NOMO-1 (cell line): Measurements from ENCODE around the gene RSPO4.

Experiments
- DNase-seq, 2 experiments: peaks; one replicate each; lab custom pipeline; 2025; ENCODE audit not compliant: unreplicated experiment in 2 of 2; lab: John Stamatoyannopoulos, UW

Gene RSPO4

DNA sequence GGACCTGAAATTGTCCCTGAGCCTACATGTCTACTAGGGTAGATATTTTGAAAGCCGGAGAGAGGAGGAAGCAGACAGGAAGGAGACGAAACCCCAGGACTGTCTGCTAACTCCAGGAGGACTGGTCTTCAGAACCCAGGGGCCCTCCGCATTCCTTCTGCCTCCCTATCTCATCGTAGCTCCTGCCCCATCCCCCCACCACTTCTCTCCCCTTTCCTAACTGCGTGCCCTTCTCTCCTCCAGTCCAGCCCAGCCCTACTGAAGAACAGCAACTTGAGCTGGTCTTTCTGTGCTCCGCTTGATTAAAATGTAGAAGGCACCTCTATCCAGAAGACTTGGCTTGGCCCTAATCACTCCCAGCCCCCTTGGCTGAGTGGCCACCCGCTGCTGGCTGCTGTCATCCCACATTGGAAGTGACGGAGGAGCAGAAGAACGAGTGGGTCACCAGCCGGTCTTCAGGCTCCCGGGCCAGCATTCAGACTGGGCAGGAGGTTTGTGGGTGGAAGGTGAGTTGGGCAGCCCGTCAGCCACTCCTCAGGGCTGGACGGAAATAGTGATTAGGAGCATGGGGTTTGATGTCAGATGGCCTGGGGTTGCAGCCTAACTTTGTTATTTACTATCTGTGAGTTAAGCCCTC lies 57.2 kb downstream of the RSPO4 start:
- no peak for DNase-seq

DNA sequence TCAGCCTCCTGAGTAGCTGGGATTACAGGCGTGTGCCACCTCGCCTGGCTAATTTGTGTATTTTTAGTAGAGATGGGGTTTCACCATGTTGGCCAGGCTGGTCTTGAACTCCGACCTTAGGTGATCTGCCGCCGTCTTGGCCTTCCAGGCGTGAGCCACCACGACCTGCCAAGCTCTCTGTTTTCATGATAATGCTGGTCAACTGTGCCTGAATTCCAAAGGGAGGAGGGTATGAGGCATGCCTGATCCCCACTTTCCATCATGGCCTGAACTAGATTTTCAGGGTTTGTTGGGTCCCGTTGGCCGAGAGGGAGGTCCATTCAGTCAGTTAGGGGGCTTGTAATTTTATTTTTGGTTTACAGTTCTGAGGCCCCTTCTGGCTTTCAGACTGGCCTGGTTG lies 58.0 kb downstream of the RSPO4 start:
- no peak for DNase-seq

DNA sequence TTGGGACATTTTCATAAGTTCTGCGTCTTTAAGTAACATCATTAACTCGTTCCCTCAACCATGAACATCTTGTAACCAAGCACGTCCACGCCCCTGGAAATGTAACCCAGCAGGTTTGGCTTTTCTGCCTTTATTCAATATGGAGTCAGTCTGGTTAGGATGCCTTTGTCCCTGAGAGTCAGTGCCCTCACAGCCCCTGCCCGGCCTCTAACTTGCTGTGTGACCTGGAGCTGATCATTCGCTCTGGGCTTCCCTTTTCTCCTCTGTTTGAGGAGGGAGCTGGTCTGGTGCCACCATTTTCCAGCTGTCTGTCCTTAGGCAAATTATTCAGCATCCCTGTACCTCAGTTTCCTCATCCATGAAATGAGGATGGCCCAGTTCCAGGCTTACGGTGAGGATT lies 59.5 kb downstream of the RSPO4 start:
- no peak for DNase-seq

DNA sequence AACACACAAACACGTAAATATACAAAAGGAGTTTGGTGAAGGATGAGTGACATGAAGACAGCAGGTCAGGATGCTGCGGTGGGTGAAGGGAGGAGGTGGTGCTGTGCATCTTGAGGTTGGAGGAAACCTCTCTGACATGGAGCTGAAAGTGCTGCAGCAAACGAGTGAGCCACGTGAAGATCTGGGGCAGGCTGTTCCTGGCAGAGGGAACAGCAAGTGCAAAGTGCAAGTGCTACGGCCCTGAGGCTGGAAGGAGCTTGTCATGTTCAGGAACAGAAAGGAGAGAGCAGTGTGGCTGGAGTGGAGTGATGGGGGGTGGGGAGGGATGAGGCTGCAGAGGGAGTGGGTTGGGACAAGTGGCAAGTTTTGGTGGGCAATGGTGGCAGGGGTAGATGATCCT lies 61.2 kb downstream of the RSPO4 start:
- no peak for DNase-seq

DNA sequence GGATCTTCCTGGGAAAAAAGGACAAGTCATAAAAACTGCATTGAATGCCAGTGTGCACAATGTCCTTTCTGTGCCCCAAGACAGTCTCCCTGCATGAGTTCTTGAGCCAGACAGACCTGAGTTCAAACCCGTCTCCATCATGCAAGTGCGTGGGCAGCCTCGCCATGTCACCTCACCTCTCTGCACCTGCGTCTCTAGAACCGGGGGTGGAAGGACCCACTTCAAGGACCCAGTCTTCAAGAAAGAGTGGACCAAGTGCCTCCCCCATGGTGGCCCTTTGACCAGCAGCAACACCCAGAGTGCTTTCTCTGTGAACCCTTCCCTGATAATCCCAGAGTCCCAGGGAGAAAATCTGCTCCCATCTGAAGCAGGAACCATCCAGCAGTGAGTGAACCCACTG lies 62.5 kb downstream of the RSPO4 start:
- DNase-seq: no peak

DNA sequence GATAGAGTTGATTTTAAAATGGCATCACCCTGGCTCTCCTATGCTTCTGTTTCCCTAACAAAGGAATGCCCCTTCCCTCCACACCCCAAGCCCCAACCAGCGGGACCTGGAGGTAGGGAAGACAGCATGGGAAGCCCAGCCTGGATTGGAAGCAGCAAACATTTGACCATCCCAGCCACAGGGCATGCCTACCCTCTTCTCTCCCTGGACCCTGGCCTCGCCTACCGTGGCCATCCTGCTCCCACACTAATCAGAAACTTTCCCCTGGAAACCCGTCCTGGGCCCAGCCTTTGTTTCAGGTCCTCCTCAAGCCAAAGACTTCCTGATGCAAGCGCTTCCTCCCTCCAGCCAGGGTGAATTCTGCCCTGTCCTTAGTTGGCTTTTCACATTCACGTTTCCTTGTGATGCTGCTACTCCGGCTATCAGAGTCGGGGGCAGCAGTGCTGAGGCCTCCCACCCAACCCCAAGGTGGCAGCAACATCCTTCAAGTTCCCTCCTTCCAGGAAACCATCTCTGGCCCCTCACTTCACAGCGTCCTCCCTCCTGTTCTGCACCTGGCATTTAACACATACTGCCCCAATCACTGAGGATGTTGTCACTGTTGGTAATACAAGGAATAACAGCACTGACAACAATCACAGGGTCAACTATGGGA lies 67.8 kb downstream of the RSPO4 start:
- DNase-seq: no peak

DNA sequence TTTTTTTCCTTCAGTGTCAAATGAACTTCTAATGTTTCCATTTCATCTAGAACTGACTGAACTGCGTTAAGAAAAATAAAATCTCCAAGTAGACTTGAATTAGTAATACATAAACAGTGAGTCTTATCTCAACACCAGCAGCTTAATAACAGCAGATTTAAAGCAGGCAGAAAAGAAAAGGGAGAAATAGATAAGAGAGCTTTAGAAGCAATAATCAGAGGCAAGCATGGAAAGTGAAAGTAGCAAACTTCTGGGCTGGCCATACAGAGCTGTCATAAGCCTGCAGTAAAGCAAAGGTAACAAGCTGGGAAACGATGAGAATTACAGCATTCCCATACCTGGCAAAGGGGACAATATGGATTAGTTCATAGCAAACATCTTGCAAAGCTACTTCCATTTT lies 69.1 kb downstream of the RSPO4 start:
- DNase-seq: no peak

DNA sequence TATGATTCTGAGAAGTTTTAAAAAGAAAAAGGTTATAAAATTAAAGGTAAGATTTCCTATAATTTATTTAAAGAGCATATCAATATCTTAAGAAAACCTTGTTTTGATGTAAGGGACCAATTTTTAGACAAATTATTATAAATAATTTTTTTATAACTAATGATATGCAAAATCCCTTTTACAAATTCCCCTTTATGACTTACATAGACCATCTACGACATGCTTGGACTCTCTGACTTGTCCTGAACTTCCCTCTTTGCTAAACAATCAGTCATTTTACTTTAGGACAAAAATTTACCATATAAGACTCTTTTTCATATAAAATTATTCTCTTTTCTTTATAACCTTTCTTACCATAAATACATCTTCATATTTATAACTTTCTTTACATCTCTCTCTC lies 70.7 kb downstream of the RSPO4 start:
- no peak for DNase-seq

DNA sequence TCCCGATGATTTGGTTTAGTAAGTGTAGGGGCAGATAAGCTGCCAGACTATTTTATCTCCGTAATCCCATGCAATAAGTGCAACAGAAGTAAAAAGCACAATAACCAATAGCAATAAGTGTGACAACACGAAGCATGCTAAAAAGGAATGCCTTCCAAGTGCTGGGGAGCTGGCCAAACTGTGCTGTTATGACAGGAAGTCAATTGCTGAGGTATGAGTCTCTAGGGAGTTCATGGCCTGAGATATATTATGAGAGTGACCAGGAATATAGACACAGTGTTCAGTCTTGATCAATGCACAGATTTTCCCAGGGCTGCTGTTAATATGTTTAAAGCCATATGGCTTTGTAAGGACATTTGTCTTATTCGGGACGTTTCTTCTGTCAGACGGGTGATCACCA lies 75.4 kb downstream of the RSPO4 start:
- DNase-seq: no peak

DNA sequence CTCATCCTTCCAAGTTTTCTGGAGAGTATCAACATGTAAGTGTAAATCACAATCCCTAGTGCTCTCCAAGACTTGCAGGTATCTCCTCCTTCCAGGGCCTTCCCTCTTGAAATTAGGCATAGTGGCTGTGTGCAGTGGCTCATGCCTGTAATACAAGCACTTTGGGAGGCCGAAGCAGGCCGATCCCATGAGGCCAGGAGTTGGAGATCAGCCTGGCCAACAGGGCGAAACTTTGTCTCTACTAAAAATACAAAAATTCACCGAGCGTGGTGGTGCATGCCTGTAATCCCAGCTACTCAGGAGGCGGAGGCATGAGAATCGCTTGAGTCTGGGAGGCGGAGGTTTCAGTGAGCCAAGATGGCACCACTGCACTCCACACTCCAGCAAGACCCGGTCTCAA lies 76.6 kb downstream of the RSPO4 start:
- no peak for DNase-seq

DNA sequence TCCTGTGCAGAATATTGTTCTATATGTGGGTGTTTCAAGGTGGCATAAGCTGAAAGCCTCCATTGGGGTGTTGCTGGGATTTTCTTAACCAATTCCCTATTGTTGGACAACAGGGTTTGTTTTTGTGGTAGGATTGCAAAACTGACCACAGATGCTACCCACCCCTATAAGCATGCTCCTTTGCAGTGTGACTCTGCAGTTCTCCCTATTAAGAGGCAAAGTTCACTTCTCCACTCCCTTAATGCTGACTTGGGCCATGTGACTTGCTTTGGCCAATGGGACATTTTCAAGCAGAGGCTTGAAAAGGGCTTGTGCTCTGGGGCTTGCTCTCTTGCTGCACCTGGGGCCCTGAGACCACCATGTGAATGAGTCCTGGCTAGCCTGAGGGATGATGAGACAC lies 77.5 kb downstream of the RSPO4 start:
- peak; percentile 80 to 82 for DNase-seq

DNA sequence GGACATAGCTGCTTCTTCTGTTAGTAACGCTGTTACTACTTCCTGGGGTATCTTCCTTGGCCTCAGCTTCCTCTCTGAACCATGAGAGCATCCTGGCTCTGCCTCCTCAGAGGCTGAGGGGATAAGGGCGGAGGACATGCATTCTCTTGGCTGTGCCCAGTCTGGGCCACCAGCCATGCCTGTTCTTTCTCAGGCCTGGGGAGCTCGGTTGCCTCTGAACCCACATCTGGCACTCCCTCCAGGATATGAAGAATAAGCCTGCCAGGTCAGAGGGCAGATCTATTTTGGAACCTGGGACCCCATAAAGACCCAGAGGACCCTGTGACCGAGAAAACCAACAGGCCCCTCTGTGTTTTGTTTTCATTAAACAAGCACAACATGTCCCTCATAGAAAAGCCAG lies 79.3 kb downstream of the RSPO4 start:
- no peak for DNase-seq

DNA sequence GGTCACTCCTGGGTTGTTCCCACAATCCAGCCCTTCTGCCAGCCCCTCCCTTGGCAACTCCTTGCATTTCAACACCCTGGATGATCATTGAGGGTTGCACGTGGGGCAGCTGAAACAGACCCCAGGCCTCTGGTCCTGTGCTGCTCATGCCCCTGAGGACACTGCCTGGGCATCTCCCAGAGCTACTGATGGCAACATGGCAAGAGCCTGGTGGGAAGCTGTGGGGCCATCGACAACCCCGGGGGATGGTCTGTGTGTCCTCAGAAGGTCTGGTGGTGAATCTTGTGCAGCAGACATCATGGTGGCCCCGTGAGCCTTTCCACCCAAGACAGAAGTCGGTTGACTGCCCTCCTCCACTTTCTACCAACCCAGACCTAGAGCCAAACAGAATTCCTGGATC lies 81.0 kb downstream of the RSPO4 start:
- DNase-seq: no peak

DNA sequence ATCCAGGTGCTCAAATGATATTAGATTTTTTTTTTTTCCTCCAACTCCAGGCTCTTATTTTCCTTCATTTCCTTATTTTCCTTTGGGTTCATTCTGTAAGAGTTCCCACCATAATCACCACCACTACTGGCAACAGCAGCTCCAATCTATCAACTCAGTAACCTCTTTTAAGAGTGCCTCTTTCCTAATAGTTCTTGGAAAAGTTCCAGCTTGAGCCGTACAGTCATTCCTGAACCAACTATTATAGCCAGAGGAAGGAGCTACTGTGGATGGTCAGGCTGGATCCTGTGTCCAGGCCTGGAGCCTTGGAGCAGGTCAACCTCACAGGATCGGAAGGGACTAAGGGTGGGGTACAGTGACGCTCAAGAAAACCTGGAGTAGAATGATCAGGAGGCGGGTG lies 81.8 kb downstream of the RSPO4 start:
- no peak for DNase-seq

DNA sequence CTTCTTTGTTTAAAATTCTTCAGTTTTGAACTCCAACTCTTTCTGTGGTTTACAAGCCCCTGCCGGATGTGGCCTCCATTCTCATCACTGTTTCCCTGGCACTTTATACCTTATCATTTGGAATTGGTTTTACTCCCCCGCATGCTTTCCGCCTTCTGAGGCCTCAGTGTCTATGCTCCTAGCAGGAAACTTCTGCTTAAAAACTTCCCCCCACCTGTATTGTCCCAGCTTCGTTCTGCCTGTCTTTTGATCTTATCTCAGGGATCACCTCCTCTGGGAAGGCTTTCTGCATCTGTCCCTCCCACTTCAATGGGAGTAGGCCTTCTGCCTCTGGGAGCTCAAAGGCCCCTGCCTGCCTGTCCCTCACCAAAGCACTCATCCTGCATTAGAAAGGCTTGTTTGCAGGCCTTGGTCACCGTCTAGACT lies 82.6 kb downstream of the RSPO4 start:
- DNase-seq: no peak

DNA sequence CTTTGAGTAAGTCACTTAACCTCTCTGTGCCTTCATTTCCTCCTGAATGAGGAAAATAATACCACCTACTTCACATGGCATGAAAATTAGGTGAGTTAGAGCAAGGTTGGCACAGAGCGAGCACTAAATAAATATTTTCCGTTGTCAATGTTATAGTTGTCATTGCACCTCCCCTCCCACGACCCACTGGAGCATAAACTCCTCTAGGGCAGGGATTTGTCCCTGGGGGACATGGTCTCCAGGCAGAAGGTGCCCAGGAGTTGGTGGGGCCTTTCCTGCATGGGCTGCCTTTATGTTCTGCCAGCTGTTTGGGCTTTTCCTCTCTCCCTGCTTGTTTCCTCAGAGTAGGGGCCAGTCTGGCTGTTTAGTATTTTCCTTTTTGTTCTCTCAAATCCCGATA lies 84.7 kb downstream of the RSPO4 start:
- no peak for DNase-seq

DNA sequence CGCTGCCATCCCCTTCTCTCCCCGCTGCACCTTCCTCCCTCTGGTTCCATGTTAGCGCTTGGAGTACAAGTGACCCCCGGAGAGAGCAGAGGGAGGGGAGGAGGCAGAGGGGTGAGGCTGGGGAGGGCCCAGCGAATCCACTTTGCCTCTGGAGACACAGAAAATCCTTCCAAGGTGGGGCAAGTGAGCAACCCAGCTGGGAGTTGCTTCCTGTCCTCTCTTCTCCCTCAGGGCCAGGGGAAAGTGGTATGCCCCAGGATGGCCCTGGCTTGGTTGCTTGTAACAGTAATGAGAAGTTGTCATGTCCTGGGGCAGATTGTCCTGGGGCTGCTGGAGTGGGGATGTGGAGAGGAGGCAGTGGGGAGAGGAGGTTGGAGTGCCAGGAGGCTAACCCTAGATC lies 85.3 kb downstream of the RSPO4 start:
- DNase-seq: no peak

DNA sequence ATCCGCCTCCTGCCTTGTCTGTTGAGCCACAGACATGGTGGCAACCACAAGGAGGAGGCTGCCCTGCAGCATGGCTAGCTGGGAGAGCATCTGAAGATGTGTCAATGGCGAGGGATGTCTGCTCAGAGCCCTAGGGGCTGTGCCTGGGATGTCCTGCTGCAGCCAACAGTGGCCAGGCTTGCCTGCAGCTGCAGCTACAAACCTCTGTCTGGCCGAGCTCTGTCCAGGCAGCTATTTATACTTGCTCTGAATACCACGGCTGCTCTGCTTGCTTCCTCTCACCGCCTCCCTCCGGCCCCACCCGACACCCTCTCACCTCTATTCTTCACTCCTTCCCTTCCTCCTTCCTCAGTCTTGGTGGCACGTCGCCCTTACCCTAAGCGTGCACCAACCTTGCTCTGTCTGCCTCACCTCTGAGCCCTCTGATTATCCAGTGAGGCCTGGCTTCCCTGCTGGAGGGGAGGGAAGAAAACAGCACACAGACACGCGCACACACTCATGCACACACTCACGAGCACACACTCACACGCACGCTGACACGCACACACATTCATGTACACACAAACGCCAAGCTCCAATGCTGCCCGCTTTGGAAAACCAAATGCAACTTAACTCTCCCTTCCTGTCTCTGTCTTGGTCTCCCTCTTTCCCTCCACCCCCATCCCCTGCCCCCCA lies 85.8 kb downstream of the RSPO4 start, which contains the start of gene ANGPT4:
Gene ANGPT4 (minus strand): TSS at position 210 of the 675 bp plus-strand sequence. CDS start 120 bp downstream, at position 90.
- DNase-seq: no peak

DNA sequence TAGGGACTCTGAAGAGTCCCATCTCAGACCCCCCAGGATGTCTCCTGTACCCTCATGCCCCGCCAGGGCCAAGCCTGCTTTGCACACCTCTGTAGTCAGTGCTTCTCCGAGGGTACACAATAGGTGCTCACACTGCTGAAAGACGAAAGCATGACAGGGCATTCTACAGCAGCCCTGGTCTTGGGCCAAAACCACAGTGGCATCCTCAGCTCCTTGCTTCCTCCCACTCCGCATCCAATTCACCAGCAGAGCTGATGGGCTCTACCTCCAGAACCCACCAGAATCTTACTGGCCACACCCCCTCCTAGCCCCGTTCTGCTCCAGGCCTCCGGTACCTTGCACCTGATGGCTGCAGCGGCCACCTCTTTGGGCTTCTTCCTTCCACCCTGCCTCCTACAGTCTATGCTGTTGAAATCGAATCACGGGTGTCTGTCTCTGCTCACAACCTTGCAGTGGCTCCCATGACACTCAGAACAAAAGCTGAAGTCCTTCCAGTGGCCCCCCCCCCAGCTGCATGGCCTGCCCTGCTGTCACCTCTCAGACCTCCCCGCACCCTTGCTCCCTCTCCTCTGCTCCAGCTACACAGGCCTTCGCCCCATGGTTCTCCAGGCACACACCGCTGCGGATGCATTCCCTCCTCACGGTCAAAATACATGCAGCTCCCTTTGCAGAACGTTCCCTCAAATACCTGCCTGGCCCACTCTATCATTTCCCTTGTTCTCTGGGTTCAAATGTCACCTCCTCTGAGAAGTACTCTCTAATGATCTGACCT lies 87.2 kb downstream of the RSPO4 start:
- no peak for DNase-seq

DNA sequence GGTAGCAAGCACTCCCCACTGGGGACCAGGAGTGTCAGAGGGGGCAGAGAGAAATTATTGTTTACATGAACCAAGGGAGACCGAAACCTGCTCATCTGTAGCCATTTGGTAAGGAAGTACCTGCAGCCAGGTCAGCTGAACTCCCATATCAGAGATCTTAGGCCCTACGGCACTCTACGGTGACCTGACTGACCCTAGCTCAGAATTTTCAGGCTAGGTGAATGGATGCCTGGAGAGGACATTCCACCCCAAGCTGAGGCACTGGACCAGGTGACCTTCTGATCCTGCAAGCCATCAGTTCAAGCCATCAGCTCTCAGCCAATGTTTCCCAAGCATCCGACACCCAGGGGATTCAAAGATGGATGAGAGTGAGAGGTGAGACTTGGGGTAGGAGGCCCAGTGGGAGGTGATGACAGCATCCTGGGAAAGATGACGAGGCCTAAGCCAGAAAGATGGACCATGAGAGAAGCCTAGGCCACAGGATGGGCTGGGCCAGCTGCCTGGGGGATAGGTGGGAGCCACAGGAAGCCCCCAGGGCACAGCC lies 88.7 kb downstream of the RSPO4 start:
- no peak for DNase-seq
